HCT116 (cell line): ENCODE data around the gene HPRT1. TPM values are rescaled to one million over a fixed set of nuclear protein-coding genes. Genes with fewer than 3 reads are reported as not detected.

Experiments
- ATAC-seq: fragments of 200-7000 bp; cut with Tn5 transposase; 2 replicates; pipeline ENCODE4 v1.9.1; 2020; ENCODE audit warnings: mild to moderate bottlenecking, moderate library complexity
- BruUV-seq: library from RNA; stranded (reverse); fragments of 400-500 nt; replicated peaks from 2 replicates; lab custom pipeline; 2021; lab: Mats Ljungman, UMichigan
- CTCF ChIA-PET: fragments of 300-600 bp; sonication (Branson Sonifier 250); formaldehyde crosslinking; loops from one replicate; lab custom pipeline; 2021; ENCODE audit warnings: antibody characterized with exemption; lab: Charles Lee
- POLR2A ChIA-PET: fragments of 300-600, 350-600 bp; sonication (Branson Sonifier 250); formaldehyde crosslinking; loops from one replicate; lab custom pipeline; 2021; ENCODE audit warnings: antibody characterized with exemption; lab: Charles Lee
- RAD21 ChIA-PET, 2 experiments: fragments of 300-600 bp; sonication (Branson Sonifier 250); formaldehyde crosslinking; loops; one replicate each; lab custom pipeline; 2023; ENCODE audit warnings: low total read pairs in 2 of 2; ENCODE audit not compliant: uncharacterized antibody in 2 of 2, unreplicated experiment in 2 of 2, low non-redundant PET in 1 of 2; lab: Charles Lee
- DNase-seq: peaks from one replicate; pipeline ENCODE4 v3.0.0-alpha.2; 2010; ENCODE audit warnings: low read depth, low spot score
- H2AFZ ChIP-seq: fragments of 200-600 bp; shearing (Covaris generic), sonication (generic); 2 replicates; pipeline ENCODE4 v1.6.1; 2017; ENCODE audit warnings: low read depth, mixed run types, mixed read lengths, antibody characterized with exemption, low read length; ENCODE audit not compliant: poor library complexity, severe bottlenecking
- H3K27ac ChIP-seq: 2 replicates; pipeline ENCODE4 v1.5.1; 2012; ENCODE audit warnings: low read depth, low read length
- H3K27me3 ChIP-seq: fragments of 200-600 bp; sonication (generic); 2 replicates; pipeline ENCODE4 v1.6.1; 2016; ENCODE audit warnings: mixed run types, low read length, mixed read lengths; ENCODE audit not compliant: insufficient read depth
- H3K36me3 ChIP-seq, 2 experiments: fragments of 200-500 bp in 1 of 2; fragments of 200-600 bp in 1 of 2; sonication (Bioruptor generic) in 1 of 2; sonication (generic) in 1 of 2; 2 replicates each; pipeline versions ENCODE4 v1.5.1 to v1.6.1; 2014 to 2016; ENCODE audit warnings: low read length in 2 of 2, inconsistent platforms in 1 of 2, mixed read lengths in 1 of 2, mixed run types in 1 of 2; ENCODE audit not compliant: insufficient read depth in 2 of 2, control insufficient read depth in 1 of 2
- H3K4me1 ChIP-seq, 2 experiments: fragments of 200-600 bp in 1 of 2; sonication (generic) in 1 of 2; 2 replicates each; pipeline versions ENCODE4 v1.5.1 to v1.6.1; 2012 to 2017; ENCODE audit warnings: low read length in 2 of 2, inconsistent platforms in 1 of 2, mild to moderate bottlenecking in 1 of 2, mixed read lengths in 1 of 2, mixed run types in 1 of 2, moderate library complexity in 1 of 2; ENCODE audit not compliant: insufficient read depth in 2 of 2, control insufficient read depth in 1 of 2
- H3K4me2 ChIP-seq: fragments of 200-600 bp; sonication (generic); 2 replicates; pipeline ENCODE4 v1.6.1; 2017; ENCODE audit warnings: mixed run types, low read length, mixed read lengths
- H3K4me3 ChIP-seq, 2 experiments: fragments of 200-600 bp in 1 of 2; sonication (generic) in 1 of 2; replicated peaks in 1 of 2; 2 replicates each; pipeline ENCODE4 v1.5.1; 2011 to 2016; ENCODE audit warnings: low read length in 2 of 2, control low read depth in 1 of 2, low read depth in 1 of 2, mild to moderate bottlenecking in 1 of 2, mixed read lengths in 1 of 2, mixed run types in 1 of 2
- H3K79me2 ChIP-seq: fragments of 200-600 bp; sonication (generic); 2 replicates; pipeline ENCODE4 v1.6.1; 2017; ENCODE audit warnings: mild to moderate bottlenecking, mixed run types, low read length, moderate library complexity, mixed read lengths; ENCODE audit not compliant: insufficient read depth
- H3K9ac ChIP-seq: fragments of 200-600 bp; sonication (generic); 2 replicates; pipeline ENCODE4 v1.6.1; 2016; ENCODE audit warnings: low read length, mixed read lengths
- H3K9me2 ChIP-seq: fragments of 200-600 bp; sonication (generic), shearing (Covaris generic); 2 replicates; pipeline ENCODE4 v1.6.1; 2017; ENCODE audit warnings: mixed run types, mild to moderate bottlenecking, moderate library complexity; ENCODE audit not compliant: insufficient read depth
- H3K9me3 ChIP-seq, 2 experiments: fragments of 200-500 bp in 1 of 2; fragments of 200-600 bp in 1 of 2; sonication (Bioruptor generic) in 1 of 2; sonication (generic) in 1 of 2; 2 replicates each; pipeline ENCODE4 v1.6.1; 2014 to 2017; ENCODE audit warnings: low read length in 2 of 2, mixed read lengths in 2 of 2, inconsistent platforms in 1 of 2, low read depth in 1 of 2, mild to moderate bottlenecking in 1 of 2, mixed run types in 1 of 2, moderate library complexity in 1 of 2; ENCODE audit not compliant: control insufficient read depth in 1 of 2, insufficient read depth in 1 of 2
- H4K20me1 ChIP-seq: fragments of 200-600 bp; sonication (generic), shearing (Covaris generic); 2 replicates; pipeline ENCODE4 v1.6.1; 2017; ENCODE audit warnings: mixed run types, mild to moderate bottlenecking, moderate library complexity; ENCODE audit not compliant: insufficient read depth
- CBX3 ChIP-seq: IDR thresholded peaks from 2 replicates; pipeline ENCODE4 v1.6.1; 2012; ENCODE audit warnings: low read depth
- CEBPB ChIP-seq: IDR thresholded peaks from 2 replicates; pipeline ENCODE4 v1.6.1; 2012; ENCODE audit warnings: low read depth
- EZH2 ChIP-seq: fragments of 200-600 bp; sonication (generic); IDR thresholded peaks from 2 replicates; pipeline ENCODE4 v1.6.1; 2017; ENCODE audit warnings: antibody characterized with exemption, mixed run types
- FOSL1 ChIP-seq: IDR thresholded peaks from 2 replicates; pipeline ENCODE4 v1.6.1; 2012; ENCODE audit warnings: low read depth
- POLR2A ChIP-seq: IDR thresholded peaks from 2 replicates; pipeline ENCODE4 v1.7.0; 2011; ENCODE audit warnings: borderline replicate concordance; ENCODE audit not compliant: insufficient read depth, insufficient read length; ENCODE audit errors: extremely low read depth
- POLR2AphosphoS5 ChIP-seq: IDR thresholded peaks from 2 replicates; pipeline ENCODE4 v1.6.1; 2011; ENCODE audit warnings: mild to moderate bottlenecking, low read depth, low read length, moderate library complexity
- RAD21 ChIP-seq: IDR thresholded peaks from 2 replicates; pipeline ENCODE4 v1.6.1; 2012; ENCODE audit warnings: low read depth, mild to moderate bottlenecking
- REST ChIP-seq: IDR thresholded peaks from 2 replicates; pipeline ENCODE4 v1.6.1; 2012; ENCODE audit warnings: low read depth
- SIN3A ChIP-seq: IDR thresholded peaks from 2 replicates; pipeline ENCODE4 v1.6.1; 2012; ENCODE audit warnings: low read depth
- SRF ChIP-seq: IDR thresholded peaks from 2 replicates; pipeline ENCODE4 v1.6.1; 2012; ENCODE audit warnings: low read depth
- TCF7L2 ChIP-seq: IDR thresholded peaks from 2 replicates; pipeline ENCODE4 v1.7.0; 2011; ENCODE audit warnings: borderline replicate concordance, inconsistent platforms; ENCODE audit not compliant: insufficient read depth, insufficient read length; ENCODE audit errors: extremely low read depth
- YY1 ChIP-seq: IDR thresholded peaks from 2 replicates; pipeline ENCODE4 v1.6.1; 2011; ENCODE audit warnings: low read length, low read depth, moderate library complexity, mild to moderate bottlenecking; ENCODE audit not compliant: insufficient replicate concordance; ENCODE audit errors: extremely low read depth
- ZBTB33 ChIP-seq: IDR thresholded peaks from 2 replicates; pipeline ENCODE4 v1.6.1; 2011; ENCODE audit warnings: mild to moderate bottlenecking, low read length, moderate library complexity; ENCODE audit not compliant: insufficient replicate concordance; ENCODE audit errors: extremely low read depth
- ZFX ChIP-seq: fragments of 450-650 bp; IDR thresholded peaks from 2 replicates; pipeline ENCODE4 v1.6.1; 2017
- ZNF274 ChIP-seq: fragments of 200-500 bp; sonication (Bioruptor generic); IDR thresholded peaks from 2 replicates; pipeline ENCODE4 v1.6.1; 2014; ENCODE audit warnings: mild to moderate bottlenecking, low read depth, low read length, inconsistent platforms
- intact Hi-C: fragments of 100-400 bp; cut with micrococcal nuclease; formaldehyde crosslinking; loops from 2 replicates; pipeline ENCODE4 v1.10.0; 2022
- total RNA-seq: library from RNA; stranded (reverse); gene quantifications from one replicate; pipeline ENCODE4 v1.2.1, GENCODE V29; 2021; ENCODE audit not compliant: unreplicated experiment
- TF ChIP-seq, protein P1 (sequence below): IDR thresholded peaks from 2 replicates; pipeline ENCODE4 v1.6.1; 2012
- TF ChIP-seq, protein P2 (sequence below): IDR thresholded peaks from 2 replicates; pipeline ENCODE4 v1.6.1; 2012

HPRT1 gene
- total RNA-seq, 1 experiment from 2014 or later = 57.8 TPM

DNA sequence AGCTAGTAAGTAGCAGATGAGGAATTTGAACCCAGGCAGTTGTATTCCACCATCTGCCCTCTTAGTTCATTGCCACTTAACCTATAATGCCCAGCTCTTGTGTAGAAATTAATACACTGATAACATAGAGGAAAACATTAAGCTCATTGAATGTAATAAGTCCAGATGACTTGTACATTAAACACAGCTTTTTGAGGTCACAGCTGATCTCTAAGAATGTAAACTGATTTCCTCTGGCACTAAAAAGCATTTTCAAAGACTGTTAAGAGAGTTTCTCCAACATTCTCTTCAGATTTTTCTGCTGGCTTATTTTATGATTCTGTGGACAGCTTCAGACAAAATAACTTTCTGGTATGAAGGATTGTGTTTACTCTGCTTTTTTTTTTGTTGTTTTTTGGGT is 42.7 kb downstream of the HPRT1 start:
- DNase-seq (no peak), ATAC-seq (no peak)
- ChIA-PET POLR2A (no interaction called here), CTCF (no interaction called here), RAD21 (no interaction called here)
- peaks cover 0 to 11% of the 10 kb centered on the region in 2 experiments; a peak in 2 of 4 replicates for H3K36me3 ChIP-seq
- no peaks in the 10 kb centered on the region for H3K4me1 ChIP-seq
- no peak overlapping the region for H3K27ac ChIP-seq
- TF ChIP-seq RAD21 (no peak), REST (no peak), POLR2AphosphoS5 (no peak), CEBPB (no peak), ZBTB33 (no peak), SRF (no peak), YY1 (no peak), SIN3A (no peak), POLR2A (no peak), EZH2 (no peak), FOSL1 (no peak), TCF7L2 (no peak), ZFX (no peak), CBX3 (no peak), ZNF274 (no peak)
- TF ChIP-seq, protein P1, sequence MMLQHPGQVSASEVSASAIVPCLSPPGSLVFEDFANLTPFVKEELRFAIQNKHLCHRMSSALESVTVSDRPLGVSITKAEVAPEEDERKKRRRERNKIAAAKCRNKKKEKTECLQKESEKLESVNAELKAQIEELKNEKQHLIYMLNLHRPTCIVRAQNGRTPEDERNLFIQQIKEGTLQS = no peak
- TF ChIP-seq, protein P2, sequence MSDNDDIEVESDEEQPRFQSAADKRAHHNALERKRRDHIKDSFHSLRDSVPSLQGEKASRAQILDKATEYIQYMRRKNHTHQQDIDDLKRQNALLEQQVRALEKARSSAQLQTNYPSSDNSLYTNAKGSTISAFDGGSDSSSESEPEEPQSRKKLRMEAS = no peak
- no peak overlapping the region for H3K4me2 ChIP-seq
- H3K79me2 ChIP-seq = no peaks in the 10 kb centered on the region
- H3K9me2 ChIP-seq = no peaks in the 10 kb centered on the region
- H3K9ac ChIP-seq = no peak overlapping the region
- H2AFZ ChIP-seq = no peak overlapping the region
- BruUV-seq = no TSS peak
- intact Hi-C loops = no loop called here
- H3K27me3 ChIP-seq = no peaks in the 10 kb centered on the region
- no peak overlapping the region for H3K4me3 ChIP-seq
- H4K20me1 ChIP-seq = no peaks in the 10 kb centered on the region
- no peaks in the 10 kb centered on the region for H3K9me3 ChIP-seq
